Esophagus (tissue), 2 donors: ENCODE data around the gene TRPM4. TPM values are rescaled to one million over a fixed set of nuclear protein-coding genes. Genes with fewer than 3 reads are reported as not detected.
"Not testable (repeated sequence)": the region's sequence is repeated elsewhere in the genome, so short reads cannot be mapped to it uniquely, and the experiment has no call there.

Experiments used
- H3K27ac ChIP-seq, 2 donors: one replicate each; pipeline ENCODE4 v1.5.1; 2013; ENCODE audit warnings: low read depth in 2 of 2, mild to moderate bottlenecking in 2 of 2, inconsistent platforms in 1 of 2, low read length in 1 of 2, moderate library complexity in 1 of 2
- H3K27me3 ChIP-seq, 2 donors: one replicate each; pipeline ENCODE4 v1.6.1; 2013; ENCODE audit warnings: low read length in 2 of 2, control low read depth in 1 of 2, mild to moderate bottlenecking in 1 of 2; ENCODE audit not compliant: insufficient read depth in 2 of 2, control insufficient read depth in 1 of 2
- H3K36me3 ChIP-seq, 2 donors: one replicate each; pipeline ENCODE4 v1.6.1; 2013; ENCODE audit warnings: low read length in 1 of 2; ENCODE audit not compliant: control insufficient read depth in 2 of 2, insufficient read depth in 2 of 2
- H3K4me1 ChIP-seq, 2 donors: one replicate each; pipeline ENCODE4 v1.6.1; 2013; ENCODE audit warnings: low read length in 1 of 2; ENCODE audit not compliant: control insufficient read depth in 2 of 2, insufficient read depth in 2 of 2
- H3K4me3 ChIP-seq, 2 donors: one replicate each; pipeline ENCODE4 v1.5.1; 2013; ENCODE audit warnings: low read length in 2 of 2, mild to moderate bottlenecking in 2 of 2, low read depth in 1 of 2, moderate library complexity in 1 of 2
- H3K9me3 ChIP-seq, 2 donors: one replicate each; pipeline ENCODE4 v1.6.1; 2013; ENCODE audit warnings: mild to moderate bottlenecking in 2 of 2, low read depth in 1 of 2, low read length in 1 of 2, moderate library complexity in 1 of 2; ENCODE audit not compliant: control insufficient read depth in 2 of 2, insufficient read depth in 1 of 2
- WGBS, 2 donors: extraction: QIAGEN DNeasy Blood & Tissue Kit; methylation state at CpG; one replicate each; pipeline ENCODE4 v1.1.7; 2013; 5-methylcytosine and 5-hydroxymethylcytosine counted together
- polyA plus RNA-seq, 2 donors: library from polyadenylated mRNA; stranded (reverse); fragments of 200-250 nt; gene quantifications; one replicate each; pipeline ENCODE4 v1.2.3, GENCODE V29; 2013
- donor health status: healthy with polysubstance abuse.
- donor health status: Bipolar disorder and iron deficiency.

Gene TRPM4
- polyA plus RNA-seq, 2 donors = 11.4 to 43.7 TPM

GRCh38 chr19:49136771-49137171 lies 20.8 kb upstream of the TRPM4 start:
- Histone ChIP-seq H3K27ac (peak overlapping the region; percentile 30 to 61), H3K4me3 (no peak overlapping the region), H3K36me3 (no peaks in the 10 kb centered on the region), H3K27me3 (no peaks in the 10 kb centered on the region), H3K9me3 (no peaks in the 10 kb centered on the region), H3K4me1 (peaks cover 4 to 7% of the 10 kb centered on the region in 2 donors)
- 66 to 76% methylated on average over 10 of the region's 10 CpGs for WGBS, 2 donors

DNA sequence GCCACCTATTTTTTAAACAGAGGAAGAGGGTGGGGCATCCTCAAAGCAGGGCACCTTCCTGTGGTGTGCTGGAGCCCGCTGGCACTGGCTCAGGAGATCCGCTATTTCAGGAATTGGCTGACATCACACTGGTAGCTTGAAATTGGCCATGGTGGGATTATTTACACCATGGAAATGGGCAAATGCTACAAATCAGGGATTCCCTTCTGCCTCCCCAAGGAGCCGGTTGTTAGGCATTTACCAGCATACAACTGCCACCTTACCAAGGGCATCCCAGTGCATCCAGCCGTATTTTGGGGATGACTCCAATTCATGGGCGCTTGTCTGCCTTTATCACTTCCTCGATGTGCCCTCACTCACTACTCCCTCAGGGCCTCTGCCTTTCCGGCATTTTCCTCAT lies 16.6 kb upstream of the TRPM4 start:
- 76 to 92% methylated on average over 7 of the region's 7 CpGs for WGBS, 2 donors
- Histone ChIP-seq H3K4me3 (no peak overlapping the region), H3K27me3 (no peaks in the 10 kb centered on the region), H3K4me1 (peaks cover 0 to 10% of the 10 kb centered on the region in 2 donors), H3K36me3 (no peaks in the 10 kb centered on the region), H3K27ac (no peak overlapping the region), H3K9me3 (no peaks in the 10 kb centered on the region)

GRCh38 chr19:49141352-49141751 lies 16.2 kb upstream of the TRPM4 start:
- Histone ChIP-seq H3K4me1 (peaks cover 0 to 14% of the 10 kb centered on the region in 2 donors), H3K36me3 (no peaks in the 10 kb centered on the region), H3K27me3 (no peaks in the 10 kb centered on the region), H3K4me3 (no peak overlapping the region), H3K27ac (no peak overlapping the region), H3K9me3 (no peaks in the 10 kb centered on the region)
- WGBS, 2 donors = 80 to 83% methylated on average over 6 of the region's 6 CpGs

- WGBS, 2 donors = 4 to 5% methylated on average over 21 of the region's 21 CpGs
Observed at GRCh38 chr19:49142866-49143335, 14.7 kb upstream of the TRPM4 start.

GRCh38 chr19:49145573-49146407 lies 11.8 kb upstream of the TRPM4 start:
- no peaks in the 10 kb centered on the region for H3K27me3 ChIP-seq
- no peaks in the 10 kb centered on the region for H3K36me3 ChIP-seq
- peaks cover 6 to 30% of the 10 kb centered on the region in 2 donors for H3K4me1 ChIP-seq
- peak overlapping the region in 1 of 2 donors; percentile 2 for H3K4me3 ChIP-seq
- WGBS, 2 donors = 8% methylated on average over 29 to 30 of the region's 30 CpGs
- no peak overlapping the region for H3K27ac ChIP-seq
- H3K9me3 ChIP-seq = no peaks in the 10 kb centered on the region

More at GRCh38 chr19:49142866-49143335, 14.7 kb upstream of the TRPM4 start:
- Histone ChIP-seq H3K4me1 (peaks cover 0 to 15% of the 10 kb centered on the region in 2 donors), H3K9me3 (no peaks in the 10 kb centered on the region), H3K36me3 (no peaks in the 10 kb centered on the region), H3K4me3 (peak overlapping the region; percentile 24 to 35), H3K27me3 (no peaks in the 10 kb centered on the region), H3K27ac (no peak overlapping the region)

- H3K4me3 ChIP-seq, H3K36me3 ChIP-seq, H3K9me3 ChIP-seq, H3K27me3 ChIP-seq, H3K27ac ChIP-seq: not testable (repeated sequence)
- 40 to 41% methylated on average over 7 of the region's 7 CpGs for WGBS, 2 donors
- peaks cover 12 to 30% of the 10 kb centered on the region in 2 donors for H3K4me1 ChIP-seq
Observed at GRCh38 chr19:49146408-49146770, 11.2 kb upstream of the TRPM4 start.

DNA sequence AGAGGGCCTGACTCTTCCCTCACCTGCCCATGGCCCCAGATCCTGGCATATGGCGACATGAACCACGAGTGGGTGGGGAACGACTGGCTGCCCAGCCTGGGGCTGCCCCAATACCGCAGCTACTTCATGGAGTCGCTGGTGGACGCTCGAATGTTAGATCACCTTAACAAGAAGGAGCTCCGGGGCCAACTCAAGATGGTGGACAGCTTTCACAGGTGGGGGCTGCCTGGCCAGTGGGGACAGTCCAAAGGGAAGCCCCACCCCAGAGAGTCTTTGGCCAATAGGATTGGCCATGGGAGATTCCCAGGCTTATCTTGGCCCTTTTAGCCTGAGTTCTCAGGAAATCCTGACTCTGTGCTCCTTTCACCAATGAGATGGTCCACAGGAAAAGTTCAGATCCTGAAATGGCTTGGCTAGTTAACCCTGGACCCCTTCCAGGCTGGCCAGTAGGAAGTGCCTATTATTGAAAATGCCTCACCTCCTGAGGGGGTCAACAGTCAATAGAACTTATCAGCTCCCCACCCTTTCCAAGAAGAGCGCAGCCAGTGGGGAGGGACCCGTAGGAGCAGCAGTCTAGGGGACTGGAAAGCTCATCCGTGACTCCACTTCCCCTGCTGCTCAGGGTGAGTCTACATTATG lies 9.4 kb upstream of the TRPM4 start:
- Histone ChIP-seq H3K4me3 (no peak overlapping the region), H3K4me1 (peaks cover 12 to 25% of the 10 kb centered on the region in 2 donors), H3K9me3 (no peaks in the 10 kb centered on the region), H3K36me3 (no peaks in the 10 kb centered on the region), H3K27me3 (no peaks in the 10 kb centered on the region), H3K27ac (peak overlapping the region in 1 of 2 donors; percentile 4)
- 64 to 71% methylated on average over 11 of the region's 11 CpGs for WGBS, 2 donors

DNA sequence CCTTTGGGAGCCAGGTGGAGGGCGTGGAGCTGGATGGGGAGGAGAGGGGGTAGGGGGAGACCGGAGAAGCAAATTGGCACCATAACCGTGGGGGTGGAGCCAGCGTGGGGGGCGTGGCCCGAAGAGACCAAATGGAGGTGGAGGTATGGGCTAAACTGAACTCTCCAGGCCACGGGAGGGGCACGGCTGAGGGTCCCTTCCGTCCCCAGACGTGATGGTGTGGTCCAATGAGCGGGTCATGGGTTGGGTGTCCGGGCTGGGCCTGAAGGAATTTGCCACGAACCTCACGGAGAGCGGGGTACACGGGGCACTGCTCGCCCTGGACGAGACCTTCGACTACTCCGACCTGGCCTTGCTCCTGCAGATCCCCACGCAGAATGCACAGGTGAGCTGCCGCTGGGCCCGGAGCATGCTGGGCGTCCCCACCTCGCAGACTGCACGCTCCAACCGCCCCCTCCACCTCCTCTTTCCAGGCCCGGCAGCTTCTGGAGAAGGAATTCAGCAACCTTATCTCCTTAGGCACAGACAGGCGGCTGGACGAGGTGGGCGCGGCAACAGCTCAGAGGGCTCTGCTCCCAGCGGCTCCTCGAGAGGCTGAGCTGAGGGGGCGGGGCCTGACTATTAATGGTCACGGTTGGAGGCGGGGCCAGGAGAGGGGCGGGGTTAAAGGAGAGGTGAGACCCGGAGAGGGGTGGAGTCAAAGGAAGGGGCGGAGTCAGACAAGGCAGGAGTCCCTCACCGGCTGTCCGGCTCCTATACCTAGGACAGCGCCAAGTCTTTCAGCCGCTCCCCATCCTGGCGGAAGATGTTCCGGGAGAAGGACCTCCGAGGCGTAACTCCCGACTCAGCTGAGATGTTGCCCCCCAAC lies 8.6 kb upstream of the TRPM4 start:
- 3 to 5% methylated on average over 49 of the region's 49 CpGs for WGBS, 2 donors
- Histone ChIP-seq H3K27me3 (no peaks in the 10 kb centered on the region), H3K9me3 (peaks cover 0 to 2% of the 10 kb centered on the region in 2 donors), H3K4me3 (peak overlapping the region; percentile 60 to 61), H3K36me3 (no peaks in the 10 kb centered on the region), H3K4me1 (peaks cover 12 to 25% of the 10 kb centered on the region in 2 donors), H3K27ac (peak overlapping the region; percentile 58 to 80)

- Histone ChIP-seq H3K9me3 (peaks cover 0 to 3% of the 10 kb centered on the region in 2 donors), H3K27ac (peak overlapping the region; percentile 58 to 80), H3K4me3 (peak overlapping the region; percentile 60 to 61), H3K36me3 (no peaks in the 10 kb centered on the region), H3K27me3 (no peaks in the 10 kb centered on the region), H3K4me1 (peaks cover 12 to 25% of the 10 kb centered on the region in 2 donors)
- WGBS, 2 donors = 1% methylated on average over 21 to 23 of the region's 23 CpGs
Observed at GRCh38 chr19:49149652-49150105, 7.9 kb upstream of the TRPM4 start.
